ENCODE results near the gene RBMS3.

RBMS3 gene

GRCh38 chr3:29513236-29513635 is 232.4 kb downstream of the RBMS3 start:
- H3K4me3 ChIP-seq (replicated peaks; ENCODE audit: low read depth, low read length): no peak overlapping the region
- no peak for DNase-seq (ENCODE audit: extremely low read depth, low read depth)
- no peak for TF ChIP-seq CTCF (IDR thresholded peaks at IDR 0.05; ENCODE audit: low read depth, low read length, missing control alignments)

GRCh38 chr3:29514170-29514569 is 233.3 kb downstream of the RBMS3 start:
- no peak overlapping the region for H3K4me3 ChIP-seq (replicated peaks; ENCODE audit: low read depth, low read length)
- TF ChIP-seq CTCF (IDR thresholded peaks at IDR 0.05; ENCODE audit: low read depth, low read length, missing control alignments): no peak
- no peak for DNase-seq (ENCODE audit: extremely low read depth, low read depth)

GRCh38 chr3:29514912-29515311 is 234.0 kb downstream of the RBMS3 start:
- no peak for TF ChIP-seq CTCF (IDR thresholded peaks at IDR 0.05; ENCODE audit: low read depth, low read length, missing control alignments)
- H3K4me3 ChIP-seq (replicated peaks; ENCODE audit: low read depth, low read length): no peak overlapping the region
- DNase-seq (ENCODE audit: extremely low read depth, low read depth): no peak

- TF ChIP-seq CTCF (IDR thresholded peaks at IDR 0.05; ENCODE audit: low read depth, low read length, missing control alignments): no peak
- no peak overlapping the region for H3K4me3 ChIP-seq (replicated peaks; ENCODE audit: low read depth, low read length)
- DNase-seq (ENCODE audit: extremely low read depth, low read depth): no peak
Observed at GRCh38 chr3:29515451-29515850, 234.6 kb downstream of the RBMS3 start.

- no peak for DNase-seq (ENCODE audit: extremely low read depth, low read depth)
- H3K4me3 ChIP-seq (replicated peaks; ENCODE audit: low read depth, low read length): no peak overlapping the region
- no peak for TF ChIP-seq CTCF (IDR thresholded peaks at IDR 0.05; ENCODE audit: low read depth, low read length, missing control alignments)
Observed at GRCh38 chr3:29516164-29516563, 235.3 kb downstream of the RBMS3 start.

GRCh38 chr3:29520764-29521163 is 239.9 kb downstream of the RBMS3 start:
- no peak overlapping the region for H3K4me3 ChIP-seq (replicated peaks; ENCODE audit: low read depth, low read length)
- no peak for TF ChIP-seq CTCF (IDR thresholded peaks at IDR 0.05; ENCODE audit: low read depth, low read length, missing control alignments)
- no peak for DNase-seq (ENCODE audit: extremely low read depth, low read depth)

GRCh38 chr3:29521293-29521692 is 240.4 kb downstream of the RBMS3 start:
- no peak for TF ChIP-seq CTCF (IDR thresholded peaks at IDR 0.05; ENCODE audit: low read depth, low read length, missing control alignments)
- H3K4me3 ChIP-seq (replicated peaks; ENCODE audit: low read depth, low read length): no peak overlapping the region
- DNase-seq (ENCODE audit: extremely low read depth, low read depth): no peak

Data from HFF-Myc (cell line).